Aorta (tissue), 5 donors: ENCODE measurements around the gene SFXN1. TPM values are rescaled to one million over a fixed set of nuclear protein-coding genes. Genes with fewer than 3 reads are reported as not detected.
A peak's percentile ranks its signal among the peaks of the same experiment; 100 is the strongest.

Experiments used
- ATAC-seq: fragments of 200-7000 bp; cut with Tn5 transposase; one replicate; pipeline ENCODE4 v1.9.1; 2022; ENCODE audit warnings: moderate library complexity; ENCODE audit not compliant: low FRiP score
- DNase-seq, 2 donors: peaks; one replicate each; pipeline ENCODE4 v3.0.0-alpha.2; 2020
- H3K27ac ChIP-seq, 2 donors: one replicate each; pipeline ENCODE4 v1.5.1; 2013; ENCODE audit warnings: low read length in 2 of 2, mild to moderate bottlenecking in 2 of 2, moderate library complexity in 2 of 2, control low read depth in 1 of 2, inconsistent platforms in 1 of 2, low read depth in 1 of 2
- H3K27me3 ChIP-seq, 2 donors: one replicate each; pipeline ENCODE4 v1.6.1; 2013; ENCODE audit warnings: control low read depth in 1 of 2, low read length in 1 of 2, mild to moderate bottlenecking in 1 of 2, moderate library complexity in 1 of 2; ENCODE audit not compliant: insufficient read depth in 2 of 2, control insufficient read depth in 1 of 2
- H3K36me3 ChIP-seq, 2 donors: one replicate each; pipeline ENCODE4 v1.6.1; 2013; ENCODE audit warnings: control low read depth in 1 of 2, low read length in 1 of 2, mild to moderate bottlenecking in 1 of 2; ENCODE audit not compliant: insufficient read depth in 2 of 2, control insufficient read depth in 1 of 2
- H3K4me1 ChIP-seq, 2 donors: one replicate each; pipeline ENCODE4 v1.6.1; 2013; ENCODE audit warnings: low read length in 2 of 2, control low read depth in 1 of 2, mild to moderate bottlenecking in 1 of 2, moderate library complexity in 1 of 2; ENCODE audit not compliant: insufficient read depth in 2 of 2, control insufficient read depth in 1 of 2
- H3K4me3 ChIP-seq, 2 donors: one replicate each; pipeline ENCODE4 v1.5.1; 2013; ENCODE audit warnings: low read length in 2 of 2, control low read depth in 1 of 2, mild to moderate bottlenecking in 1 of 2
- H3K9me3 ChIP-seq: one replicate; pipeline ENCODE4 v1.6.1; 2013; ENCODE audit warnings: mild to moderate bottlenecking, low read length; ENCODE audit not compliant: control insufficient read depth
- WGBS, 2 donors: extraction: QIAGEN DNeasy Blood & Tissue Kit; methylation state at CpG; one replicate each; pipeline ENCODE4 v1.1.7; 2013; 5-methylcytosine and 5-hydroxymethylcytosine counted together
- intact Hi-C, 2 donors: fragments of 100-400 bp; cut with DNase I; formaldehyde crosslinking; loops; one replicate each; pipeline versions ENCODE4 v1.14.2 to v1.15.0; 2022
- long read RNA-seq, 2 donors: library from polyadenylated mRNA; unstranded; transcript quantifications; one replicate each; pipeline ENCODE4 v2.0.0, GENCODE V29; 2020 to 2021
- polyA plus RNA-seq, 2 donors: library from polyadenylated mRNA; stranded (reverse); fragments of 200-250 nt; gene quantifications; one replicate each; pipeline ENCODE4 v1.2.3, GENCODE V29; 2013
- total RNA-seq, 2 donors: library from RNA; stranded (reverse); fragmentation: NEBNext Ultra II Directional; extraction: Animal tissue kit (Norgen Biotek cat#: 25700); gene quantifications; one replicate each; pipeline ENCODE4 v1.2.1, GENCODE V29; 2021
- donor health status: healthy with polysubstance abuse.
- donor health status: Bipolar disorder and iron deficiency.
- donor health status: DM: no; HTN: no; CAD: no.
- donor health status: DM: no; HTN: no; CAD: no.
- donor health status: DM: yes; HTN: yes; CAD: no.

SFXN1 gene, protein sequence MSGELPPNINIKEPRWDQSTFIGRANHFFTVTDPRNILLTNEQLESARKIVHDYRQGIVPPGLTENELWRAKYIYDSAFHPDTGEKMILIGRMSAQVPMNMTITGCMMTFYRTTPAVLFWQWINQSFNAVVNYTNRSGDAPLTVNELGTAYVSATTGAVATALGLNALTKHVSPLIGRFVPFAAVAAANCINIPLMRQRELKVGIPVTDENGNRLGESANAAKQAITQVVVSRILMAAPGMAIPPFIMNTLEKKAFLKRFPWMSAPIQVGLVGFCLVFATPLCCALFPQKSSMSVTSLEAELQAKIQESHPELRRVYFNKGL
- total RNA-seq (10 to 100 TPM; 22.4 to 26.9 TPM), polyA plus RNA-seq (10 to 100 TPM in 1 of 2 donors, 1 to 10 TPM in 1; 8.2 to 28.3 TPM)
- long read RNA-seq, donor 1, full-length matches to known transcripts: 18 of 31 reads
- long read RNA-seq, donor 1, partial matches to known transcripts: 5 of 31 reads
- long read RNA-seq, donor 1, other reads (novel, unspliced or antisense): 8 of 31 reads
- long read RNA-seq, donor 2, full-length matches to known transcripts: 12 of 18 reads
- long read RNA-seq, donor 2, partial matches to known transcripts: 1 of 18 reads
- long read RNA-seq, donor 2, other reads (novel, unspliced or antisense): 5 of 18 reads

DNA sequence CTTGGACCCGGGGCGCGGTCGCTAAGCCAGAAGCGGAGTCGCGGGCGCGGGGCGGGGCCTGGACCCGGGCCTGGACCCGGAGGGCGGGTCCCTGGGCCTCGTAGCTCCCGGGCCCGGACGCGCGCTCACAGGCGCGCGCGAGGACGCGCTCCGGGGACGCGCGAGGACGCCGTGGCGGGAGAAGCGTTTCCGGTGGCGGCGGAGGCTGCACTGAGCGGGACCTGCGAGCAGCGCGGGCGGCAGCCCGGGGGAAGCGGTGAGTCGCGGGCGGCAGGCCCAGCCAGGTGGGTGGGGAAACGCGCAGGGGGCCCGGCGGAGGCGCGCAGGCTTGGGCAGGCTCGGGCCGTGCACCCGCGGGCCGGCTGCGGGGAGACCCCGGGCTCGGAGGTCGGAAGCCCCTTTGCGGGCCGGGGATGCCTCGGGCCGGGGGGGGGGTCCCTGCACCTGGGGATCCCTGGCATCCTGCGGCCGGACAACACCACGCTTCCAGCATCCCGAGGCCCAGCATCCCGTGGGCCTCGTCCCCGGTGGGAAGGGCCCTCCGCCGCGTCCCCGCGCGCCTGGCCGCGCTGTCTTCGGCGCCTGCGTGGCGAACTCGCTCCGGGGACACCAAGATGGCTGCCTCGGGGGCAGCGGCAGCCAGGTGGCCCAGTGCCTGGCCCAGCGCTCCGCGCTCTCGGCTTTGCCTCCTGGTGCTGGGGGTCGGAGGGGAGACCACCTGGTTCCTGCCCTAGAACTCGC lies at the start of gene SFXN1:
SFXN1 (plus strand) TSS at position 177 of the 741 bp plus-strand sequence. CDS start 13,544 bp downstream, outside the sequence.
- ATAC-seq (peak; percentile 93), DNase-seq (peak; percentile 83 to 92)
- Histone ChIP-seq H3K4me3 (peak within 1 kb of the TSS; percentile 80 to 87), H3K27me3 (no peaks in the 10 kb centered on the region), H3K4me1 (peaks cover 0 to 4% of the 10 kb centered on the region in 2 donors), H3K9me3 (no peaks in the 10 kb centered on the region), H3K36me3 (no peaks in the 10 kb centered on the region), H3K27ac (no peak within 1 kb of the TSS)
- intact Hi-C loops: no loop called here
- 0 to 1% methylated on average over 82 to 94 of the region's 94 CpGs for WGBS, 2 donors

DNA sequence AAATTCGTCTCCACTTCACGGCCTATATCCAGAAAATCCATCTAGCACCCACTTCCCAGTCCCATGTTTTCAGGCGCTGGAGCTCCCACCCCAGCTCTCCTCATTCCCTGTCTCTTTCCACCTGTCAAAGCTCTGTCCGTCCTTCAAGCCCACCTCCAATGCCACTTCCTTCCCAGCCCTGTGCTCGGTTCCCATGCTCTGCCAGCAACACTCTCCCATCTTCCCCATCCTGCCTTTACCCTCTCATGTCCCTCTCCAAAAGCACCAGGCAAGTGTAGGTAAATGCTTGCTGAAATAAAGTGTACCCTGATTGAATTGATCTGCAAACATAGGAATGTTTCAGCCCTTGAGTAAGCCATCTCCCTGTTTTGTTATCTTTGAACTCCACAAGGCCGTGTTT lies 43.6 kb upstream of the SFXN1 start:
- no peaks in the 10 kb centered on the region for H3K27me3 ChIP-seq
- 88 to 90% methylated on average over 6 of the region's 6 CpGs for WGBS, 2 donors
- no peaks in the 10 kb centered on the region for H3K4me1 ChIP-seq
- DNase-seq: no peak
- intact Hi-C loops: no loop called here
- H3K9me3 ChIP-seq: no peaks in the 10 kb centered on the region
- H3K27ac ChIP-seq: no peak overlapping the region
- no peak for ATAC-seq
- H3K36me3 ChIP-seq: no peaks in the 10 kb centered on the region
- no peak overlapping the region for H3K4me3 ChIP-seq

DNA sequence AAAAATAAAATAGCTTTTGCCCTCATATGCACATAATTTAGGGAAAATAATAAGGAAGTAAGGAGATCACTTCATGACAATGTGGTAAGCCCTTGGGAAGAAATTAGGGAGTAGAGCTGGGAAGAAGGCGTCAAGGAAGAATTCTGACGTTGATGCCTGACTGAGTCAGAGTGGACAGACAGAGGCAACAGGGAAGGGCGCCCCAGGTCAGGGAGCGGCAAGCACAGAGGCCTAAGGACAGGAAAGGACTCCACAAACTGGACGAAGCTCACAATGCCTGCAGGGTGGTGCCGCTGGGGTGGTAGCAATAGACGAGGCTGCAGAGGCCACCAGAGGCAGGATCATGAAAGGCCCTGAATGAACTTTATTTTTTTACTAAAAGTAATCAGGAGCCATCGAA lies 42.0 kb upstream of the SFXN1 start:
- ATAC-seq (no peak), DNase-seq (no peak)
- intact Hi-C loops: no loop called here
- Histone ChIP-seq H3K9me3 (no peaks in the 10 kb centered on the region), H3K27ac (no peak overlapping the region), H3K4me3 (no peak overlapping the region), H3K27me3 (no peaks in the 10 kb centered on the region), H3K4me1 (no peaks in the 10 kb centered on the region), H3K36me3 (no peaks in the 10 kb centered on the region)
- WGBS, 2 donors: 85% methylated on average over 8 of the region's 8 CpGs

DNA sequence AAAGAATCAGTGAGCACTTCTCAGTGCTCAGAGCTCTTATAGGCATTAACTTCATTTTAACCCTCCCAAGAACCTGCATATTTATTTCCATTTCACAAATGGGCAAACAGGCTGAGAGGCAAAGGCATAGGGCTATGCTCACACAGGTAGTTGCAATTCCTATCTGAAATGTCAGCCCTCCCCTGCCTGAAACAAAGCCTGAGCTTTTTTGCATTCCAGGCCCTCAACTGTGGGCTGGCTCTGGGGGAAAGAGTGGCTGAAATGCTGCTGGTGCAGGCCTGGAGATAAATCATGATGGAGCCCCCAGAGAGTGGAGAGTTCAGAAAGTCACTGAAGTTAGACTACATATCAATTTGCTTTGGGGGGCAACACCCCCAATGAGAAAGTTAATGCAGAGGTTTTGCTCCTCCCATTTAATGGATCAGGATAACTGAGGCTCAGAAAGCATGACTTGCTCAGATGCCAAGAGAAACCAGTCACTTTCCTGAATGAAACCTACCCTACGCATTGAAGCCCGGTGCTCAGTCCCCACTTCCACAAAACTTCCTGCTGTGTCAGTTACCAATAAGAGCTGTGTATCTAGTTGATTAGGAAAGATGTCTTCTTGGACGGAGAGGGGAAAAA lies 40.0 kb upstream of the SFXN1 start:
- DNase-seq (no peak), ATAC-seq (no peak)
- Histone ChIP-seq H3K27me3 (no peaks in the 10 kb centered on the region), H3K9me3 (no peaks in the 10 kb centered on the region), H3K4me1 (no peaks in the 10 kb centered on the region), H3K27ac (no peak overlapping the region), H3K36me3 (no peaks in the 10 kb centered on the region), H3K4me3 (no peak overlapping the region)
- WGBS, 2 donors: 86 to 90% methylated on average over 3 of the region's 3 CpGs
- intact Hi-C loops: no loop called here

DNA sequence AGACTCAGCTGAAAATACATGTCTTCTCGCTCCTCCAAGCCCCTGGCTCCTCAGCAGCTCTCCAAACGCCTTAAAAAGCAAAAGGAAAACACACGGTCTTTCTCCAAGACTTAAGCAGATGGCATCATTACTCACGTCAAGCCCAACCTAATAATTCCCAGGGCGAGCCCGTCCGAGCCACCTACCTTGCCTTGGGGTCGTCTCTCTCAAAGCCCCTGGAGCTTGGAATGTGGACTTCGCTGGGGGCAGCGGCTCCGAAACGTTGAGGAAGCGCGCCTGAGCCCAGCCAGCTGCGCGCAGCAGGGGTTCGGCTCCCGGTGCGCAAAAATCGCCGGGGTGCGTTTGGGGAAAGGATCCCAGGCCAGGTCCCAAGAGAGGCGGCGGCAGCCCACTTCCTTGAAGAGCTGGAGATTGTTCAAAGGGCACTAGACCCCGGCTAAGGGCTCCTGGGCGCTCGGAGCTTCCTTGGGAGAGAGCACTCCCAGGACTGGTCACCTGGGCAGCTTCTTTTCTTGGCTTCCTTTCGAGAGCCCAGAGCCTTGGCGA lies 34.8 kb upstream of the SFXN1 start:
- Histone ChIP-seq H3K27ac (no peak overlapping the region), H3K36me3 (no peaks in the 10 kb centered on the region), H3K4me1 (no peaks in the 10 kb centered on the region), H3K9me3 (no peaks in the 10 kb centered on the region), H3K4me3 (peak overlapping the region; percentile 1 to 9), H3K27me3 (no peaks in the 10 kb centered on the region)
- ATAC-seq (no peak), DNase-seq (peak in 1 of 2 donors; percentile 77)
- intact Hi-C loops: loop anchor here (1.0 to 10.0 kb wide), 3 partner anchors 229 to 492 kb away; no protein-coding TSS in a partner anchor
- WGBS, 2 donors: 1 to 2% methylated on average over 28 to 29 of the region's 29 CpGs

DNA sequence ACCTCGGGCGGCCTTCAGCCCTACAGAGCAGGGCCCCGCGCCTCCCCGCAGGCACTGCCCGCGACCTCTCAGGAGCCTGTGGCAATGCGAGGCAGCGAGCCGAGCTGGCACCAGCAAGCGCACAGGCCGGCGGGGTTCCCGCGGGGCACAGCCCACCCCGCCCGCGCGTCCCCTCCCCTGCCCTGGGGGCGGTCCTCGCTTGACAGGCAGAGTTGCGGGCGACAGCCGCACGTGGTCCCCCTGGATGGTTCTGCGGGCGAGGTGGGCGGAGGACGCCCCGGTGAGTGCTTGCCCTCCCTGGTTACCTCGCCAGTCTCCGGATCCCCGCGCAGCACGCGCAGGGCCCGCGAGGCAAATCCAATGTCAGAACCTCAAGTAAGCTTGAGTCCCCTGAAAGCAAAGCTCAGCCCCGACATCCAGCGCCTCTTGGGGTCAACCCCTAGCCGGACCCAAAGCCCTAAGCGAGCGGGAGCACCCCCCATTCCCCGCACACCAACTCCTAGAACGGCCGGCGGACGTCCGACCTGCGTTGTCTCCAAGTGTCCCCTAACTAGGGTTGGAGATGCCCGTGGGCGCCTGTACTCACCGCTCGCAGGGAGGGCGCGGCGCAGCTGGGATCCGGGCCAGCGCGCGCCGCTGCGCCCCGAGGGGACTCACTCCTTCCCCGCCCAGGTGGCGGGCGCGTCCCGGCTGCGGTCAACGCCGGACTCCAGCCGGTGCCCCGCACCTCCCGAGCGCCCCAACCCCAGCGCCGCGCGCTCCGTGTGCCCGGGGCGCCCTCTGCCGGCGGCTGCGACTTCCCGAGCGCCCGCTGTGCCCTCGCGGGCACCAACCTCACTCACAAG lies 34.1 kb upstream of the SFXN1 start, which contains the start of gene DRD1:
DRD1 (minus strand) TSS at position 123 of the 845 bp plus-strand sequence. CDS start 1,083 bp downstream, outside the sequence.
- H3K4me1 ChIP-seq: no peaks in the 10 kb centered on the region
- H3K27ac ChIP-seq: no peak within 1 kb of the TSS
- DNase-seq (peak; percentile 56 to 88), ATAC-seq (peak; percentile 78)
- intact Hi-C loops: loop anchor here (1.0 to 10.0 kb wide), 3 partner anchors 229 to 493 kb away; no protein-coding TSS in a partner anchor
- no peaks in the 10 kb centered on the region for H3K36me3 ChIP-seq
- H3K9me3 ChIP-seq: no peaks in the 10 kb centered on the region
- no peaks in the 10 kb centered on the region for H3K27me3 ChIP-seq
- peak within 1 kb of the TSS; percentile 1 to 16 for H3K4me3 ChIP-seq
- 0% methylated on average over 68 to 91 of the region's 91 CpGs for WGBS, 2 donors

DNA sequence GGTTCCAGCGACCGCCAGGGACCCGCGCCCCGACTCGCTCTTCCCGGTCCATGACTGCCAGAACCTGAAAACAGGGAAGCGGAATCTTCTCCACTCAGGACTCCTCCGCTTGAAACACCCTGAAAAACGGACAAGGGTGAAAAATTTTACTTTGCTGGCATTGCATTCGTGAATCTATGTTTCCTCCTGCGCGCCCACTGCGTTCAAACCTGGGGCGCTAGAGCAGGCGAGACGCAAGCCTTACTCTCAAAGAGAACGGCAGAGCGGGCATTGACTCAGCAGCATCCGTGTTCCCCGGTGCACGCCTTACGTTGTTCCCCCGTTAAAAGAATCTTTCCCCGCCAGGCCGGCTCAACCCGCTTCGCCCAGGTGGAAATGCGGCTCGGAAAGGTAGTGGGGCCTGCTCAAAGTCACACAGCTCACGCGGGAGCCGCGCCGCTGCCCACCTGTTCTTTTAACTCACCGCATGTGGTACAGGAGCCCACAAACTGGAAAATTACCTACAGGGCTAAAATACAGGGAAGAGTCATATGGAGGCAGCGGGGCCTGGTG lies 33.4 kb upstream of the SFXN1 start:
- no peak for ATAC-seq
- H3K4me3 ChIP-seq: no peak overlapping the region

More for the DNA sequence above, 33.4 kb upstream of the SFXN1 start:
- no peaks in the 10 kb centered on the region for H3K36me3 ChIP-seq
- WGBS, 2 donors: 30 to 31% methylated on average over 37 of the region's 37 CpGs
- no peak overlapping the region for H3K27ac ChIP-seq
- H3K9me3 ChIP-seq: no peaks in the 10 kb centered on the region
- no peaks in the 10 kb centered on the region for H3K4me1 ChIP-seq
- no peaks in the 10 kb centered on the region for H3K27me3 ChIP-seq
- intact Hi-C loops: loop anchor here (1.0 to 10.0 kb wide), 3 partner anchors 230 to 494 kb away; no protein-coding TSS in a partner anchor
- DNase-seq: no peak
